ENCODE data around the gene TMPRSS9.
A peak's percentile ranks its signal among the peaks of the same experiment; 100 is the strongest.
"Not testable (repeated sequence)": the region's sequence is repeated elsewhere in the genome, so short reads cannot be mapped to it uniquely, and the experiment has no call there.

Gene TMPRSS9

GRCh38 chr19:2341982-2342381, 18.1 kb upstream of the TMPRSS9 start:
- no peaks in the 10 kb centered on the region for H3K4me1 ChIP-seq
- H3K4me3 ChIP-seq, result no peak overlapping the region
- no peaks in the 10 kb centered on the region for H3K27me3 ChIP-seq (ENCODE audit: low read depth)
- no peak for DNase-seq (ENCODE audit: low spot score in 2 of 2)
- in situ Hi-C loops (cut with MboI; ENCODE audit: low sequenced_read_pairs), result no loop called here
- no peaks in the 10 kb centered on the region for H3K9me3 ChIP-seq
- peaks cover 17% of the 10 kb centered on the region for H3K36me3 ChIP-seq (replicated peaks)

DNA sequence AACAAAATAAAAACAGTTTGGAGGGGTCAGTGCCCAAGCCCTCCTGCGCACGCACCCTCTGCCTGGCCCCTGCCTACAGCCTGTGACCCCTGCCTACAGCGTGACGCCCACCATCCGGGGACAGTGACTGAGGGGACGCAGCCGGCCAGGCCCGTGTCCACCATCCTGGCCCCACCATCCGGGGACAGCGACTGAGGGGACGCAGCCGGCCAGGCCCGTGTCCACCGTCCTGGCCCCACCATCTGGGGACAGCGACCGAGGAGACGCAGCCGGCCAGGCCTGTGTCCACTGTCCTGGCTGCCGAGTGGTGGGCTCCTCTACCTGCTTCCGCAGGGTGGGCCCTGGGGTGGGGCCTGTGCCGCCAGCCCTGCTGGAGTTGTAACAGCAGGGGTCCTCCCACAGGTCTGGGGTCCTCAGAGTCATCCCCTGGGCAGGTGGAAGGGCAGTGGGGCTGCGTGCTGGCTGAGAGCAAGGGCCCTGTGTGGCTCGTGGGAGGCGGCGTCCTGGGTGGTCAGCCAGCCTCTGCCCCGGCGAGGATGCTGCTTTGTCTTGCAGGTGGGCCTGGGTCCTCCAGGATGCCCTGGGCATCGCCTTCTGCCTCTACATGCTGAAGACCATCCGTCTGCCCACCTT, 17.3 kb upstream of the TMPRSS9 start:
- Histone ChIP-seq H3K36me3 (replicated peaks) (peaks cover 17% of the 10 kb centered on the region), H3K4me1 (no peaks in the 10 kb centered on the region), H3K4me3 (no peak overlapping the region), H3K9me3 (no peaks in the 10 kb centered on the region), H3K27me3 (ENCODE audit: low read depth) (no peaks in the 10 kb centered on the region)
- in situ Hi-C loops (cut with MboI; ENCODE audit: low sequenced_read_pairs), result no loop called here
- no peak for DNase-seq (ENCODE audit: low spot score in 2 of 2)

DNA sequence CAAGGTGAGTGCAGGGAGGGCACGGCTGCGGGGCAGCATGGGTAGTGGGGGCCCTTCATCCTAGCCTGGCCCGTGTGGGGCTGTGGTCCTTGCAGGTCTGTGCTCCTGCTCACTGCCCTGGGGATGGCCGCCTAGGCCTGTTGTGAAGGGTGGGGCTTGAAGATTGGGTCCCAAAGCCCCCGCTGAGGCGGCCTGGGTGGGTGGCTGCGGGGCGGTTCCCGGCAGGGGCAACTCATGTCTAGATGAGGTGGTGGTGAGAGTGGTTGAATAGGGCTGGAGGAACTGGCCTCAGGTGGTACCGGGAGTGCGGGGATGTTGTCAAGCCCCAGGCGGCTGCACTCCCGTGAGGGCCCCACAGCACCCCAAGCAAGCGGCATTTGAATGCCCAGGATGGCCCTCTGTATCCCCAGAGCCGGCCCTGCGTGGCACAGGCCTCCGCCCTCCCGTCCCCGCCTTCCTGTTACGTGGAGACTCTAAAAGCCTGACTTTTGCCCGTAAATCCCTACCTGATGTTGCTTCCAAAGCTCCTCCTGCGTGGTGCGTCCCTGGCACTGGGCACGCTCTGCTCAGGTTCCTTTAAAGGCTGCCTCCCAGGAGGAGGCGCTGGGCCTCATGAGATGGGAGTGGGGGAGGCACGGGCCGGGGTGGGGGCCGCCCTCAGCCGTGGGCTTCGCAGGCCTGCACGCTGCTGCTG, 16.6 kb upstream of the TMPRSS9 start:
- Histone ChIP-seq H3K4me1 (no peaks in the 10 kb centered on the region), H3K9me3 (no peaks in the 10 kb centered on the region), H3K36me3 (replicated peaks) (peaks cover 17% of the 10 kb centered on the region), H3K27me3 (ENCODE audit: low read depth) (no peaks in the 10 kb centered on the region), H3K4me3 (no peak overlapping the region)
- in situ Hi-C loops (cut with MboI; ENCODE audit: low sequenced_read_pairs), result no loop called here
- no peak for DNase-seq (ENCODE audit: low spot score in 2 of 2)

GRCh38 chr19:2344381-2344870, 15.6 kb upstream of the TMPRSS9 start:
- no peaks in the 10 kb centered on the region for H3K9me3 ChIP-seq
- H3K4me3 ChIP-seq, result no peak overlapping the region
- DNase-seq (ENCODE audit: low spot score in 2 of 2), result no peak
- H3K36me3 ChIP-seq (replicated peaks), result peaks cover 17% of the 10 kb centered on the region
- in situ Hi-C loops (cut with MboI; ENCODE audit: low sequenced_read_pairs), result no loop called here
- no peaks in the 10 kb centered on the region for H3K27me3 ChIP-seq (ENCODE audit: low read depth)
- H3K4me1 ChIP-seq, result no peaks in the 10 kb centered on the region

DNA sequence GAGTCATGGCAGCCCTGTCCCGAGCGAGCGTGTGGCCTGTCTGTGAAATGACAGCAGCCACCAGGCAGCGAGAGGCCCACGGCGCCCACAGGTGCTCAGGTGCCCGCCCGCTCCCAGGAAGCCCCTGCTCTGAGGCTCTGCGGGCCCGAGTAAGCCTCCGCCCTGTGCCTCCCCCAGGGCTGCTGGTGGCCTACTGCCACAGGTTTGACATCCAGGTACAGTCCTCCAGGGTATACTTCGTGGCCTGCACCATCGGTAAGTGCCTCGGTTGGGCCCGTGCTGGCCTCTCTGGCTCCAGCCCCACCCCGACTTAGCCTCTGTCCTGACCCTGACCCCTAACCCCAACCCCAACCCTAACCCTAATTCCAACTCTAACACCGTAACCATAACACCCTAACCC, 15.0 kb upstream of the TMPRSS9 start:
- no peaks in the 10 kb centered on the region for H3K27me3 ChIP-seq (ENCODE audit: low read depth)
- in situ Hi-C loops (cut with MboI; ENCODE audit: low sequenced_read_pairs), result no loop called here
- no peaks in the 10 kb centered on the region for H3K4me1 ChIP-seq
- H3K36me3 ChIP-seq (replicated peaks), result peaks cover 13% of the 10 kb centered on the region
- H3K4me3 ChIP-seq, result no peak overlapping the region
- H3K9me3 ChIP-seq, result no peaks in the 10 kb centered on the region
- no peak for DNase-seq (ENCODE audit: low spot score in 2 of 2)

DNA sequence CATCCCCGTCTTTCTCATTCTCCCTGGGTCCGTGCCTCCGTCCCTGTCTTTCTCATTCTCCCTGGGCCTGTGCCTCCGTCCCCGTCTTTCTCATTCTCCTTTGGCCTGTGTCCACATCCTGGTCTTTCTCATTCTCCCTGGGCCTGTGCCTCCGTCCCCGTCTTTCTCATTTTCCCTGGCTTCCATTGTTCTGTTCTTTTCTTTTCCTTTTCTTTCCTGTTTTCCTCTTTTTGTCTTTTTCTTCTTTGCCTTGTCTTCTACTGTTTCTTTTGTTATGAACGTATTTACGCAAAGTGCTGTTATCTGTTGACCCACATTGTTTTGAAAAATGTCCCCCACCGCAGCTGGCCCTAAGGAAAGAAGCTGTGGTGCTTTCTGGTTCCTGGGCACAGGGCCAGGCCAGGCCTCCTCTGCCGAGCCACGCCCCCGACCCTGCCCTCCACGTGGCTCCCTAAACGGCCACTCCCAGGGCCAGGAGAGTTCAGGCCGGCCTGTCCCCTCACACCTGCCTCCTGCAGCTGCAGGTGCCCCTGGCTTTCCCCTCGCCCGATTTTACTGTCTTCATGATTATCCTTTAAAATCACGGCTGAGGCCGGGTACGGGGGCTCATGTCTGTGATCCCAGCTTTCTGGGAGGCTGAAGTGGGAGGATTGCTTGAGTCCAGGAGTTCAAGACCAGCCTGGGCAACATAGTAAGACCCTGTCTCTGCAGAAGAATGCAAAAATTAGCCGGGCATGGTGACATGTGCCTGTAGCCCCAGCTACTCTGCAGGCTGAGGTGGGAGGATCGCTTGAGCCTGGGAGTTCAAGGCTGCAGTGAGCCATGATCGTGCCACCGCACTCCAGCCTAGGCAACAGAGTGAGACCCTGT, 14.0 kb upstream of the TMPRSS9 start:
- H3K36me3 ChIP-seq (replicated peaks), result peaks cover 10% of the 10 kb centered on the region
- no peaks in the 10 kb centered on the region for H3K27me3 ChIP-seq (ENCODE audit: low read depth)
- H3K4me1 ChIP-seq, result no peaks in the 10 kb centered on the region
- peak; percentile 41 to 73 for DNase-seq (ENCODE audit: low spot score in 2 of 2)
- no peak overlapping the region for H3K4me3 ChIP-seq
- H3K9me3 ChIP-seq, result no peaks in the 10 kb centered on the region
- in situ Hi-C loops (cut with MboI; ENCODE audit: low sequenced_read_pairs), result no loop called here

- H3K36me3 ChIP-seq (replicated peaks); in situ Hi-C loops (cut with MboI; ENCODE audit: low sequenced_read_pairs): not testable (repeated sequence)
These were observed 10.2 kb upstream of the TMPRSS9 start for GRCh38 chr19:2349818-2350217.

GRCh38 chr19:2350656-2351055, 9.4 kb upstream of the TMPRSS9 start:
- H3K4me3 ChIP-seq, result no peak overlapping the region
- H3K27me3 ChIP-seq (ENCODE audit: low read depth), result no peaks in the 10 kb centered on the region
- no peaks in the 10 kb centered on the region for H3K9me3 ChIP-seq
- no peak for DNase-seq (ENCODE audit: low spot score in 2 of 2)
- in situ Hi-C loops (cut with MboI; ENCODE audit: low sequenced_read_pairs), result no loop called here
- no peaks in the 10 kb centered on the region for H3K4me1 ChIP-seq
- H3K36me3 ChIP-seq (replicated peaks), result peaks cover 2% of the 10 kb centered on the region

More at GRCh38 chr19:2349818-2350217, 10.2 kb upstream of the TMPRSS9 start:
- not testable (repeated sequence) for H3K9me3 ChIP-seq; H3K27me3 ChIP-seq (ENCODE audit: low read depth); H3K4me1 ChIP-seq; H3K4me3 ChIP-seq; DNase-seq (ENCODE audit: low spot score in 2 of 2)

DNA sequence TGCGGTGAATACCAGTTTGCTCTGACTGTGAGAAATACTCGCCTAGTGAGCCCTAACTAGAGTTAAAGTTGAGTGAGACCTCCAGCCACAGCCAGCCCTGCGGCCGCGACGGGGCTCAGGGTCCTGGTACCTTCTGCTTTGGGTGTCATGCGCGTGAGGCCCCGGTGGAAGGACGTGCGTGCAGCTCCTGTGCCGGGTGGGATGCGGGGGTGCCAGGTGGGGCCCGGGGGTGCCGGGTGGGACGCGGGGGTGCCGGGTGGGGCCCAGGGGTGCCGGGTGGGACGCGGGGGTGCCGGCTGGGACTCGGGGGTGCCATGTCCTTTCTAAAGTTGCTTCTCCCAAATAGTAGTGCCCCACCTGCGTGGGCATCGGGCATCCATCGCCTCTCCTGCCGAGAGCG, 8.5 kb upstream of the TMPRSS9 start:
- no peaks in the 10 kb centered on the region for H3K27me3 ChIP-seq (ENCODE audit: low read depth)
- in situ Hi-C loops (cut with MboI; ENCODE audit: low sequenced_read_pairs), result no loop called here
- H3K36me3 ChIP-seq (replicated peaks), result no peaks in the 10 kb centered on the region; the same call in none of the 2 replicates
- no peaks in the 10 kb centered on the region for H3K9me3 ChIP-seq
- no peak overlapping the region for H3K4me3 ChIP-seq
- H3K4me1 ChIP-seq, result no peaks in the 10 kb centered on the region
- DNase-seq (ENCODE audit: low spot score in 2 of 2), result no peak

GRCh38 chr19:2352121-2352520, 7.9 kb upstream of the TMPRSS9 start:
- no peaks in the 10 kb centered on the region; the same call in none of the 2 replicates for H3K36me3 ChIP-seq (replicated peaks)
- no peak for DNase-seq (ENCODE audit: low spot score in 2 of 2)
- no peaks in the 10 kb centered on the region for H3K27me3 ChIP-seq (ENCODE audit: low read depth)
- H3K9me3 ChIP-seq, result no peaks in the 10 kb centered on the region
- no peaks in the 10 kb centered on the region for H3K4me1 ChIP-seq
- H3K4me3 ChIP-seq, result no peak overlapping the region
- in situ Hi-C loops (cut with MboI; ENCODE audit: low sequenced_read_pairs), result no loop called here

- in situ Hi-C loops (cut with MboI; ENCODE audit: low sequenced_read_pairs), result no loop called here
- H3K4me3 ChIP-seq, result no peak overlapping the region
- no peaks in the 10 kb centered on the region for H3K9me3 ChIP-seq
- no peaks in the 10 kb centered on the region; the same call in none of the 2 replicates for H3K36me3 ChIP-seq (replicated peaks)
- H3K4me1 ChIP-seq, result no peaks in the 10 kb centered on the region
- peaks cover under 1% of the 10 kb centered on the region for H3K27me3 ChIP-seq (ENCODE audit: low read depth)
- no peak for DNase-seq (ENCODE audit: low spot score in 2 of 2)
These were observed 6.7 kb upstream of the TMPRSS9 start for GRCh38 chr19:2353159-2353886.

GRCh38 chr19:2353887-2354592, 6.0 kb upstream of the TMPRSS9 start:
- no peaks in the 10 kb centered on the region for H3K9me3 ChIP-seq
- no peaks in the 10 kb centered on the region for H3K4me1 ChIP-seq
- no peak for DNase-seq (ENCODE audit: low spot score in 2 of 2)
- peaks cover 8% of the 10 kb centered on the region for H3K27me3 ChIP-seq (ENCODE audit: low read depth)
- in situ Hi-C loops (cut with MboI; ENCODE audit: low sequenced_read_pairs), result no loop called here
- no peaks in the 10 kb centered on the region; the same call in none of the 2 replicates for H3K36me3 ChIP-seq (replicated peaks)
- H3K4me3 ChIP-seq, result no peak overlapping the region

GRCh38 chr19:2354670-2355069, 5.4 kb upstream of the TMPRSS9 start:
- H3K27me3 ChIP-seq (ENCODE audit: low read depth), result peaks cover 14% of the 10 kb centered on the region
- no peaks in the 10 kb centered on the region for H3K9me3 ChIP-seq
- H3K4me3 ChIP-seq, result no peak overlapping the region
- DNase-seq (ENCODE audit: low spot score in 2 of 2), result no peak
- H3K36me3 ChIP-seq (replicated peaks), result no peaks in the 10 kb centered on the region; the same call in none of the 2 replicates
- no peaks in the 10 kb centered on the region for H3K4me1 ChIP-seq
- in situ Hi-C loops (cut with MboI; ENCODE audit: low sequenced_read_pairs), result no loop called here

Data from HAP-1 (cell line).